Mesenteric fat pad (tissue), 1 donor: ENCODE results near the gene TSPAN15. TPM values are rescaled to one million over a fixed set of nuclear protein-coding genes. Genes with fewer than 3 reads are reported as not detected.
"Not testable (repeated sequence)": the region's sequence is repeated elsewhere in the genome, so short reads cannot be mapped to it uniquely, and the experiment has no call there.

ENCODE experiments used
- DNase-seq: peaks from one replicate; pipeline ENCODE4 v3.0.0-alpha.2; 2020; ENCODE audit warnings: low spot score
- total RNA-seq: library from RNA; stranded (reverse); fragmentation: NEBNext Ultra II Directional; extraction: Animal tissue kit (Norgen Biotek cat#: 25700); gene quantifications from one replicate; pipeline ENCODE4 v1.2.1, GENCODE V29; 2021
- donor health status: DM: yes; HTN: yes; CAD: no.

Gene TSPAN15
- total RNA-seq, 1 donor from 2014 or later: 109 TPM

- DNase-seq: no peak
Observed at GRCh38 chr10:69483963-69484362, 32.7 kb downstream of the TSPAN15 start.

- no peak for DNase-seq
Observed at GRCh38 chr10:69484736-69485135, 33.5 kb downstream of the TSPAN15 start.

GRCh38 chr10:69486922-69487730 lies 35.9 kb downstream of the TSPAN15 start:
- no peak for DNase-seq

- DNase-seq: peak; percentile 41
Observed at GRCh38 chr10:69488149-69488844, 37.0 kb downstream of the TSPAN15 start.

- DNase-seq: not testable (repeated sequence)
Observed at GRCh38 chr10:69488856-69489255, 37.6 kb downstream of the TSPAN15 start.

GRCh38 chr10:69489506-69490090 lies 38.3 kb downstream of the TSPAN15 start:
- peak; percentile 68 for DNase-seq

GRCh38 chr10:69490876-69491275 lies 39.6 kb downstream of the TSPAN15 start:
- DNase-seq: peak; percentile 62

GRCh38 chr10:69491611-69492010 lies 40.3 kb downstream of the TSPAN15 start:
- peak; percentile 80 for DNase-seq

GRCh38 chr10:69492091-69492745 lies 41.0 kb downstream of the TSPAN15 start:
- DNase-seq: peak; percentile 77

- DNase-seq: peak; percentile 87
Observed at GRCh38 chr10:69492746-69493462, 41.6 kb downstream of the TSPAN15 start.

GRCh38 chr10:69494626-69495558 lies 43.6 kb downstream of the TSPAN15 start:
- peak; percentile 89 for DNase-seq

- peak; percentile 41 for DNase-seq
Observed at GRCh38 chr10:69495666-69496065, 44.4 kb downstream of the TSPAN15 start.

- peak; percentile 78 for DNase-seq
Observed at GRCh38 chr10:69496352-69497230, 45.3 kb downstream of the TSPAN15 start.

GRCh38 chr10:69497231-69497561 lies 45.9 kb downstream of the TSPAN15 start:
- DNase-seq: peak; percentile 71

- DNase-seq: peak; percentile 51
Observed at GRCh38 chr10:69497611-69498390, 46.5 kb downstream of the TSPAN15 start.

GRCh38 chr10:69498711-69499471 lies 47.6 kb downstream of the TSPAN15 start:
- peak; percentile 83 for DNase-seq
